ENCODE measurements around the gene ITCH.

DNA sequence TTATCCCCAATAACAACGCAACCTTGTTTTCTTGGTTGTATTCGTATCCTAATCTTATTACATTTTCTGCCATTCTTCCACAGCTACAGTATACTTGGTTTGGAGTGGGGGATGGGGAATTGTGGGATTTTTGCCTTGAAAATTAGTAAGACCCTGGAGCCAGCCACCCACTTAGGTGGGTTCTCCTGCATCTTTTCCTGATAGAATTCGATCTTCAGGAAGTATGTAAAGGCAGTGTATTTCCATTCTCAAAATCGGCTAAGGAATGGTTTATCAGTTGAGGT lies 1.1 kb downstream of the ITCH start:
- no peak for TF ChIP-seq CTCF (IDR thresholded peaks at IDR 0.05)
- no peak for TF ChIP-seq POLR2A (IDR thresholded peaks at IDR 0.05)

Data from sigmoid colon (tissue), 3 donors.